UCSD-AML1 (cell line): ENCODE results near the gene HMHB1.
A peak's percentile ranks its signal among the peaks of the same experiment; 100 is the strongest.
"Not testable (repeated sequence)": the region's sequence is repeated elsewhere in the genome, so short reads cannot be mapped to it uniquely, and the experiment has no call there.

Source experiments
- DNase-seq: peaks from one replicate; lab custom pipeline; 2025; ENCODE audit not compliant: unreplicated experiment; lab: John Stamatoyannopoulos, UW

HMHB1 gene

DNA sequence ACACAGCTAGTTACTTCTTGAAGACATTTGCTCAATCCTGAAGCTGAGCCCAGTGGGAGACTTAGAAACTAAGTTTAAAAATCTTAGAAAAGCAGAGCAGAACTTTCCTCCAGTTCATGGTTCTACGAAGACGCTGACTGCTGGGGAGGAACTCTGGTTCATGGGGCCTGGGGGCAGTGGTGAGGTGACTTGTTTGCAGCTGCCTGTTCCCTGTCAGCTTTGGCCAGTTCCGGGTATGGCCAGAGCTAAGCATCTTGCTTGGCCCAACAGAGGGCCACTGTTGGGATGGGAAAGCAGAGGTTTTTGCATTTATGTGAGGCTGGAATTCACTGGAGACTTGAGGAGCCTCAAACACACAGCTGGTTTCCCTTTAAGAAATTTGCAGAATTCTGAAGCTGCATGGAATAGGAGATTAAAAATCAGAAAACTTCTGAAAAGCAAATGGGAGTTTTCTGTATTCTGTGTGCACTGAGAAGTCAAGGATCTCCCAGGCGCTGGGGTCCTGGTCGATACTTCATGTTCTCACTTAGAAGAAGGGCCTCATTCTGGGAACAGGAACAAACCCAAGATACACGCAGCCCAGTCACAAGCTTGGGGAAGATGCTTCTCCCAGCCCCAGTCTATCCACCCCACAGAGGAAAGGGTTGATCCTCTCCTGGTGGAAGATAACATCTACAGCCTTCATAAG lies 10.6 kb upstream of the HMHB1 start:
- no peak for DNase-seq

DNA sequence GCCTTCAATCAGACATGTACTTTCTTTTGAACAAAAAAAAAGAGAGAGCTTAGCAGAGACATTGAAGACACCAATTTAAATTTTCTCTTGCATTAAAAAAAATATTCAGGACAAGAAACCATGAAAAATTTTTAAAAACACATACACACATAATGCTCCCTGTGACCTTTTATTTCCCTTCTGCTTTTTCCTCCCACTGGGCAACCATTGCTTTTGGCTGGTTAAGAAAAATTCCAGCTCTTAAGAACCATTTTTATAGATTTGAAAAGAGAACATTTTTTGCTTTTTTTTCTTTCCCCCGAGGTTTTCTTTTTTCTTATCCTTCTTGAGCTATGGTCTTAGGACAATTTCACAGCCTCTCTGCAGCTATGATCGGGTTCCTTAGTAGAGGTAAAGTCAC lies 6.1 kb upstream of the HMHB1 start:
- no peak for DNase-seq

DNA sequence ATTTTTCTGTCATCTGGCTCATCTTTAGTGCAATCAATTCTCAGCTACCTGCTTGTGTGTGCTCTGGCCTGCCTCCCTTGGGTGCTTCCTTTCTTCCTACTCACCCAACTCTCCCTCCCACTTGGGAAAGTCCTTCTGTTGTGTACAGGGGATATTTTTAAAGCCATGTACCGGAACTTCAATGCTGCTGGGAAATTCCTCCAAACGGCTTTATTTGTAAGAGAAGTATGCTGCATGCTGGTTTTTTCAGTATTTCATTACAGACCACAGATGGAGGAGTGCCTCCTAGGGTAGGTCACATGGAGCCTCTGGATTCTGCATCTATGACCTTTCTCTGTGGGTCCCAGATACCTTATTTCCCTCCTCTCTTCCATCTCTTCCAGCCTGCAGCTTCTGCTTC lies 5.4 kb upstream of the HMHB1 start:
- DNase-seq: no peak

DNA sequence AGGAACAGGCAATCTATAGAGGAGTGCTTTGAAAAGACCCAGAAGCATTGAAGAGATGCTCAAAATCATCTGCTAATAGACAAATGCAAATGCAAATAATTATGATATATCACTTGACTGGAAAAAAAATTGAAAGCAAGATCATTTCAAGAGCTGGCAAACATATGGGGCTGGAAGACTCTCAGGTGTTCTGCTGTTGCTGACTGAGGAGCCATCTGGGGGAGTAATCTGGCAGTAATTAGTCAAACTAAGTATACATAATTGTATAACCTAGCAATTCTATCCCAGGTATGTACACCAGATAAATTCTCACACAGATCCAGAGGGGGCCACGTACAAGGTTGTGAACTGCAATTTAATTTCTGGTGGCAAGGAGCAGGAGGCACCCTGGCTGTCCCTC lies 4.6 kb upstream of the HMHB1 start:
- no peak for DNase-seq

DNA sequence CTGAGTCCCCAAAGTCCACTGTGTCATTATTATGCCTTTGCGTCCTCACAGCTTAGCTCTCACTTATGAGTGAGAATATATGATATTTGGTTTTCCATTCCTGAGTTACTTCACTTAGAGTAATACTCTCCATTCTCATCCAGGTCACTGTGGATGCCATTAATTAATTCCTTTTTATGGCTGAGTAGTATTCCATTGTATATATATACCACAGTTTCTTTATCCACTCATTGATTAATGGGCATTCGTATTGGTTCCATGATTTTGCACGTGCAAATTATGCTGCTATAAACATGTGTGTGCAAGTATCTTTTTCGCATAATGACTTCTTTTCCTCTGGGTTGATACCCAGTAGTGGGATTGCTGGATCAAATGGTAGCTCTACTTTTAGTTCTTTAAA lies 4.4 kb downstream of the HMHB1 start:
- DNase-seq: not testable (repeated sequence)

DNA sequence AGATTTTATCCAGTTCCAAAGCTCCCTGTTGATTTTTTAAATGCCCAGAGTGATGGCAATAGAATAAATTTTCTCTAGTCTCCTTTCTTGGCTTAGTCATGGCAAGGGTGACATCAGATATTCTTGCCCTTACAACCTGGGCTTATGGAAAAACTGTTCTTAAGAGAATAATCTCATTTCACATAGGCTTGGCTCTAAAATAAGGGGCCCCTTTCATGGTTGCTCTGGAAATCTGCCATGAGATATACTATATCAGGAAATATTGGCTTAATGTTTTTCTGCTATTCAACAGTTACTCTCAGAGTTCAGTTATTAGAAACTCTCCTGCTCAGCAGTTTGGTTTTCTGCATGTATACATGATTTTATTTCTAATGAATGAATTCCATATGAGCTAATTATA lies 7.8 kb downstream of the HMHB1 start:
- DNase-seq: no peak

DNA sequence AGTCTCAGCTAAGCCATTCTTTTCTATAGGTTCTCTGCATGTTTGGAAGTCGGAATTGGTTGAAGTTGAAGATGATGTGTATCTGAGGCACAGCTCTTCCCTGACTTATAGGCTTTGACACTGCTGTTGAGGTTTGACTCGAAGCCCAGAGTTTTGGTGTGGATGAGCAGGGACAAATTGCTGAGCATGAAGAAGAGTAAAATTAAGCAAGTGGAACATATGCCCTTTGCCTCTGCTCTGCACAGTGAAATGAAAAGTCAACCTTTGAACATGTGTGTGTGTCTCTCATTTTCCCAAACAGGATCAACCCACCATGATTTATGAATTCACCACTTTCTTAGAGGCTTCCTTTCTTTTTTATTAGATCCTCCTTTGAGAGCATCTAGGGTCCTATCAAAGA lies 8.5 kb downstream of the HMHB1 start:
- no peak for DNase-seq

DNA sequence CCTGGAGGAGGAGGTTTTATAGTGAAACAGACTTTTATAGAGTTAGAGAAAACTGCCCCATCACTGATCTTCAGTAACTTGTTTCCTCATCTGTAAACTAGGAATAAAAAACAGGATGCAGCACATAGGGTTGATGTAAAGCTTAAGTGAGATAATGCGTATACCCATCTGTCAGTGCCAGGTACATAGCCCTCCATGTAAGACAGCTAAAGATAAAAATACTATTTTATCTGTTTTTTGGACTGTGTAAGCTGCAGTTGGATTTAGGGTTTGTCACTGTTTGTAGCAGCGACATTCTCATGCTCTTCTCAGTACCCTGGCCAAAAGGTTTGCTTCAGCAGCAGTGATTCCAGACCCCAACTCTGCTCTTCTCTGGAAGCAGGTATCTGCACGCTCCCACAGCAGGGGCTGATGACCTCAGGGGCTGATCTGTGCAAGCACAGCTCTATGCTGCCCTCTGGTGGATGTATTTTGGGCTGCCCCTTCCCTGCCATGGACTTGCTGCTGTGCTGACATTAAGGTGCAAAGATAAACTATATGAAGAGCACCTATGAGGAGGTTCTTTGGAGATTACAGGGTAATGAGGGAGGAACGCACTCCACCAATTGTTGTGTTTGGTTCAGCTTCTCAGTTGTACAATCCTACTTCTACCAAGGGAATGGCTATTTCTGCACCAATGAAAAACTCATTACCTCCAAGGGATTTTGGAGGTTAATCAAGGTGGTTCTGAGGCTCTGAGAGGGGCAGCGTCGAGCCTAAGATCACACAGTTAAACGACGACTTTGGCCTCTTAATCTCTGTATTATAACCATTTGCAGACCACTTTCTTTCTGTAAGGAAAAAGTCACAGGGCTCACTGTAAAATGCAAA lies 13.1 kb downstream of the HMHB1 start:
- peak; percentile 70 for DNase-seq

DNA sequence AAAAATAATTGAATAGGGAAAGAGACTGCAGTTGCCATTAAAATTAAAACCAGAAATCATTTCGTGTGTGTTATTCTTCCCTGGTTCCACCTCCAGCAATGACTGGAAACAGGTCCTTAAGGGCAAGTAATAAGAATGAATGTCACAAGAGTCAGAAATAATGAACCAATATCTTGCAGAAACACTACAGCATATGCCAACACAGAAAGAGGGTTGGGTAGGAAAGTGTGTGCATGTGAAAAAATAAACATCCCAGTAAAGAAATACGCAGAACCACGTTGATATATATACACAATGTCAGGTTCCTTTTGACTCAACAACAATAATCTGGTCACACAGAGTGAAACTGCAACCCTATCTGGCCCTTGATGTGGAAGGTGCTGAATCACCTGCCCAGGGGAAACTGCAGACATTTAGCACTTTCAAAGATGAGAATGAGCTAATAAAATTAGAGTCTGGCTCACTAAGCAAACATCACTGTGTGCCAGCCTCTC lies 15.0 kb downstream of the HMHB1 start:
- no peak for DNase-seq

DNA sequence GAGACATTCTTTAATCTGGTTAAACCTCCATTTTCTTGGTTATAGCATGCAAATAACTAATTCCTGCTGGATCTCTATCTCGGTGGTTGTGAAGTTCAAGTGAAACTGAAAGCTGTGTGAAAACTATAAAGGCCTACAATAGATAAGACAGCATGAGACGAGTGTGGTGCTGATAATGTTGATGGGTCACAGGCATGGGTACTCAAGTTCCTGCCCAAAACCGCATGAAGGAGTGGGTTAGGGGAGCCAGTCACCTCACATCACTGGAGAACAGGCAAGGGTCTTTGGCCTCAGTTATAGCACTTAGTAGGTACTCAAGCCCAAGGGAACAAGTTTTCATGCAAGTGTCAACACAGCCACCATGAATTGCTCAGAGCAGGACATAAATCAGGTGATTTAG lies 16.7 kb downstream of the HMHB1 start:
- no peak for DNase-seq

DNA sequence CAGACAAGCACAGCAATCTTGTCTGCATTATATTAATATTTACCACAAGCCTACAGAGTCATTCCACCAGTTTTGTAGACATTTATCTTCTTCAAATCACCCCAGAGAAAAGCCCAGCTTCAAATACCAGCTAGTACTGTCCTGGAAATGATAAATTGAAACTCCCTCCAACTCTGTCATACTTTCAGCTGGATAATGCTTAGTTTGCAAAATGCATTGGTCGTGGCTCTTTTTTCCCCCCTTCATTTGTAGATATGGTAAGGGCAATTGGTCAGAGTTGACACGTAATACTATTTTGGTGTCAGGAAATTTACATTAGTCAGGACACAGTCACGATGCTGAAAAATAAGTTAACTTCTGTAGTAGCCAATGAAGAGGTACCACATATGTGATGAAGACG lies 21.2 kb downstream of the HMHB1 start:
- DNase-seq: no peak

DNA sequence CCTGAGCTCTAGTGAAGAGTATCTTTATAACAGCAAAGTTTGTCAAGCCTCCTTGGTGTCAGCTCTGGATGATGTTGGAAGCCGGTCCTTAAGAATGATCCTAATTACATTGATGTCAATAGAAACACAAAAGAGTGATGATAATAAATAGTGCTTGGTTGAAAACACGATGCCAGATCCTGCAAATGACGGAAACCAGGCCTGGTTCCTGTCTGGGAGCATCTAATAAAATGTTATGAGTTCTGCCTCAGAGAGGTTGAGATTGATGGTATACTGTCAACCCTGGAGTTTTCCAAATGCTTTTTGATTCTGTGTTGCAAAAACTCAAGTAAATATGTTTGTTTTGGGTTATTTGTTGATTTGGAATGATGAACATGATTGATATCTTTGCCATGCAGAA lies 23.3 kb downstream of the HMHB1 start:
- DNase-seq: no peak

DNA sequence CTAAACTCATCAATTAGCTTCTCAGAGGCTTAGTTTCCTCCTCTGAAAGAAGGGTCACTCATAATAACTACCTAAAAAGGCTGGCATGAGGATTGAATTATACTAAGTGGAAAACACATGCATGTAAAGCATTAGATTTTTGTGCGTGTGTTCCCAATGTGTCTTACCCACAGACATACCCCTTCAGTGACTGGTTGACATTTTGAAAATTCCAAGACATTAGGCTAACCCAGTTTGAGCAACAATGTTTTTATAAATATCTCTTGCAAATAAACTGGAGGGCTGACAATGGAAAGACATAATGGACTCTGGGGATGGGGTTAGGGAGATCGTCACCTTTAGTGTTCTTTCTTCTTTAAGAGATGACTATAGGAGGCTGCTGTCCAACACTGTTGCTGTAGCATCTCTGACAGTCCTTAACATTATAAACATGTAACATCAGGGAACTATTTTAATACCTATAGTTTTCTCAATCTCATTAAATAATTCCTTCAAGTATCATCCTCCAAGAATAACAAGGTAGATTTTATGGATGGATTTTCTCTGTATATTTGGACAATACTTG lies 24.3 kb downstream of the HMHB1 start:
- no peak for DNase-seq

DNA sequence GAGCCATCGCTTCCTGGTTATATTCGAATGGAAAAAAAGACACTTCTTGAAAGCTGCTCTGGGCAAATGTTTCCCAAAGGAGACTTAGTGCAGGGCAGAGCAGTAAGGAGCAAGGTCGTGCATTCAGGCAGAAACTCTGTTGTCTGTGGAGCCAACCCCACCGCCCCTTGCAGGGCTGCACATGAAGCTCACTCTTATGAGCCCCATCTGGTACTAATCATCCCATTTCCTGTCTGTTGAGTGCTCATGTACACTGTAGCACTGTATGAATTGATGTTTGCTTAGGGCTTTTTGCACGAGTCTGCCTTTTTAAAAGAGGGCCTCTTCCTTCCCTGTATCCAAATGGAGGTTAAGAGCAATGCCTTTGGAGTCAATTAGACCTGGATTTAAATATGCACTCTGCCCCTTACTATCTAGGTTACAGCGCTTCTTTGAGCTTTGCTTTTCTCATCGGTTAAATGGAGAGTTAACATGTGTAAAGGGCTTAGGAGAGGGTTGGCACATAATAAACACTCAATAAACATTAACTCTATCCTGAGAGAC lies 25.4 kb downstream of the HMHB1 start:
- no peak for DNase-seq

DNA sequence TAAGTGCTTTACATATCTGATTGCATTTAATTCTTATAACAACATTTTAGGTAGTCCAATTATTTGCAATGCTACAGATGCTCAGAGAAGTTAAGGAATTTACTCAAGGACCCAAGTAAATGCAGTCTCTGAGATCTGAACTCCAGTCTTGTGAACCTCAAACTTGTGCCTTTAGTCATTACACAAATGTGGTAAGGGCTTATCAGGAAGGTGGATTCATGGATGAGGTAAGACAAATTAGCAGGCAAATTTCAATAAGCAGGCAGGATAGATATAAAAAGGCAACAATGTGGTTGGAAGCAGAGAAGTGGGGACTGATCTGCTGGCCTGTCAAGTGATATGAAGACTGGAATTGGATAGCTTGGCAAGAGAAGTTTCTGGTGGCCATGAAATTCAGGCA lies 29.5 kb downstream of the HMHB1 start:
- no peak for DNase-seq

DNA sequence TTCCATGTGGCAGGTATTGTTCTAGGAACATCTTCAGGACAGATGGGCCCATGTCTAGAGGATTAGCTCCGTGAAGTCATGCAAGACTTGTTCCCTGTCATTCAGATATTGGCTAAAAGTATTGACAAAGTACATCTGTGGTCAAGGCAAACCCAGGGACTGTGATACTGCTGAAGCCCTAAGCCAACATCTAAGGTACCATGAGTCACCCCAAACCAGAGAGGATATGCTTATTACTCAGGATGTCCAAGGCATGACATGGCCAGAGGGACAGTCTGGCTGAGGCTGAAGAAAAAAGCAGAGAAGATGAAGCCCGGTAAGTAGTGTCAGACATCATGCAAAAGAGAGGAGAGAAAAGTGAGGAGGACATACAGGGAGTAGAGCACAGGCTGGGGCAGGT lies 31.0 kb downstream of the HMHB1 start:
- no peak for DNase-seq

DNA sequence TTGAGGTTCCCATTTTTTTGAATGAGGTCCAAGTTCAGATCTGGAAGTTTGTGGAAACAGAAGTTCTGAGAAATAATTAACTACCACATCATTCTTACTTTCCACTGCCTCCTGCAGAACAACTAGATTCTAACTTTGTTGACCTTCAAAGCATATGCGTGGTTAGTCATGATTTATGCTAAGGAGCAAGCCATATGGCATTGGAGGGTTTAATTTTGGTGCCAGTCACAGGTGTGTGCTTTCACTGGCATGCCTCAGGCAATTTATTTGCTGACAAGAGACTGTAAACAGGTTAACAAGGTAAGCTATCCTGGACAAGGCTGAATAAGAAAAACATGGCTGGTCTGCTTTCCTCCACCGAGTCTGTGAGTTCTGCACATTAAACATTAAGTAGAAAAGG lies 31.5 kb downstream of the HMHB1 start:
- DNase-seq: no peak

DNA sequence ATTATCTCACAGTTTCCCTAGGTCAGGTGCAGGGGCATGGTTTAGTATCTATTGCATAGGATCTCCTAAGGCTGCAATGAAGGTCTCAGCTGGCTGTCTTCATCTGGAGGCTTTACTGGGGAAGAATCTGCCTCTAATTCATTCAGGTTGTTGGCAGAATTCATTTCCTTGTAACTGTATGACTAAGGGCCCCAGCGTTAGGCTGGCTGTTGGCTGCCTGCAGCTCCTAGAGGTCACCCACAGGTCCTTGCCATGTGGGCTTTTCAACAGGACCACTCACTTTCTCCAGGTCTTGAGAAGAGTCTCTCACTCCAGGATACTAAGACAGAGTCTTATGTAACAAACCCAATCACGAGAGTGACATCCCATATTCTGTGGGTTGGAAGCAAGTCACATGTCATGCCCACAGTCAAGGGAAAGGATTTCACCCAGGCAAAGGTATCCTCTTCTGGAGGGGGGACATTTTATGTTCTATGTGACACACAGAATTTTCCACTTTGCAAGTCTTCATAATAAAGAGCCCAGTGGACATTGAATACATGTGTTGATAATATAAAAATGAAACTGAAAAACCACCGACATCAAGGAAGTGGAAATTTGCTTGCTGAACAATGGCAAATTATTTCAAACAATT lies 38.2 kb downstream of the HMHB1 start:
- no peak for DNase-seq

DNA sequence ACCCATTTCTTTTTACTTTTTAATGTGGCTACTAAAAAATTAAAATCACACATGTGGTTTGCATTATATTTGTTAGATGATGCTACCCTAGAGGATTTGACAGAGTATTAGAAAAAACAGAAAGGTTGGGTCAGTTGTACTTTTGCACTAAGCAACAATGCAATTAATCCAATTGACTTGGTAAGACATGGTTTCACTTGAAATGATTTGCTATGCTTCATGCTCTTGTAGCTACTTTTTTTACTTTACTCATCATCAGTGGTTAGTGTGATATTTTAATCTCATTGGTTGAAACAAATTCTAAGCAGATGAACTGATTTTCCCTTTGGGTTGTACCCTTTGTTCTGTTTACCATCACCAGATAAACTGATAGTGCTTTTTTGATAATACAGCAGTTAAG lies 39.4 kb downstream of the HMHB1 start:
- DNase-seq: no peak

DNA sequence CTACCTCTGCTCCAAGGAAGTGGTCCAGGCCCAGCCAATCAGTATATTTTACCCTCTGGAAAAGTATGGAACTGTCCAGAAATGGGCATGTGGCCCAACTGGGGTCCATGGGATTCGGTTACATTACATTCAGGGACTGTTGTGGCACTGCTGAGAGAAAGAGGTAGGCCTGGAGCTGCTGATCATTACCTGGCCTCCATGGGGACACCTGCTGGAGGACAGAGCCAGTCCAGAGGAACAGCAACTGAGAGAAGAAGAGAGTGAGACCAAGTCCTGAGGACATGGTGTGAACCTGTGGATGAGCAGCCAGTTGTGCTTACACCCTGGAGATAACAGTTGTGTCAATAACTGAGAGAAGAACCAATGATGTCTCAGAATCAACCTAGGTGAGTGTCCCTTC lies 48.2 kb downstream of the HMHB1 start:
- DNase-seq: no peak

DNA sequence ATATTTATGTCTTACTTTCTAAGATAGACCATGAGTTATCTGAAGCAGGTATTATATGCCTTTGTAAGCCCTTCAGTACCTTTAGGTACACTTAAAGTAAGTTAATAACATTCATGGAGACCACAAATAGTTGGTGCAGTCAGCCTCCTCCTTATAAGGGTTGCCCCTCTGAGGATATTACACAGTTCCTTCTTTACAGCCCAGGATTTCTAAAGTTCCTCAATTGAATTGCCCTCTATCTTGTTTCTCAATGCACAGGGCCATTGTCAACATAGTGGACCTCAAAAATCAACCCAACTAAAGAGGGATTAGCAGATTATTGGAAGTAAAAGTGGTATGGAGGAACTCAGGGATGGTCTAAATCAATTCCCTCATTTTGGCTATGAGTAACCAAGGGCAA lies 50.3 kb downstream of the HMHB1 start:
- no peak for DNase-seq
